HL-60/S4 treated with retinoic acid at 250 ng/mL for 4 days and 3 days (cell line): ENCODE data around the gene AKAP8.
"Not testable (repeated sequence)": the region's sequence is repeated elsewhere in the genome, so short reads cannot be mapped to it uniquely, and the experiment has no call there.

Source experiments
- in situ Hi-C: fragments of 300-500 bp; cut with MboI; formaldehyde crosslinking; loops from 2 replicates; pipeline ENCODE4 v1.7.0; 2022; ENCODE audit warnings: low sequenced_read_pairs

Gene AKAP8

DNA sequence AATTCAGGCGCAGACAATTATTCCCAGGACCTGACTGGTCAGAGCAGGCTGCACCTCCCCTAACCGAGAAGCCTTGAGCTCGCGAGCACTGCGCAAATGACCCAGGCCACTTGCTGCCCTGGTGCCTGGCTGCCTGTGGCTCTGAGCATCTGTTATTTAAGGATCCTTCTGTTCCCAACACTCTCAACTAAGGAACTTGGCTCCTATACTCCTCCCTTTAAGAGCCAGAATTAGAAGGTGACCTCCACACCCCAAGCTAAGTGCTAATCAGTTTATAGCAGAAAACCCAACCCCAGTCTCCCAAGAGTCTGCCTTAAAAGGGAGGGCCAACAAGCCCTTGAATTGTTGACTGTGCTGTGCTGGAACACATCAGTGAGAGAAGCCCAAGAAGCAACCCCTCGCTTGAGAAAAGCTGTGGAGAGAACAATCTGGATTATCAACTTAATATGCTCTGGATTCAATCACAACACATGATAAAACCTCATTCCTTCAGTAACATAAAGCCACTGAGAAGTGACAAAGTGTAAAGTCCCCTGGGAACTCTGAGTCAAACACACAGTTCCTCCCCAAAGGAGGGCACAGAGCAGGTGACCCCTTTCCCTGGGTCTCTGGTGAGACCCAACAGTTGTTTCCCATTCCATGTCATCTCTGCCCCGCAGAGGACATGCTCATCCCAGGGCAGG is 24.7 kb upstream of the AKAP8 start:
- in situ Hi-C loops, result no loop called here

DNA sequence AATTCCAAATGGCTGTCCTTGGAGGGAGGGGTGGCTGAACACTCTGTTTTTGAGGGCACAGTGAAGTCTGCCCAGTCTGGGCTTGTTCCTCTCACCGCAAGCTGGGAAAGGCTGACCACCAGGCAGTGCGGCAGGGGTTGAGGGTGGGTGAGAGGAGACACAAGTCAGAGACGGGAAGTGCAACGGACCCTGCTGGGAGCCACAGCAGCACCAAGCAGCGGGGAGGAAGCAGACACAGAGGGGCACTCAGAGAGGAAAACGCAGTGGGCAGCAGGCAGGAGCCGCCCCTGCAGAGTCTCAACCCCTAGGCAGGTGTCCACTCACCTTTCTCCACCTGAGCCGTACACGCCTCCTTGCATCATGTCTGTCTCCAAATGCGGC is 23.6 kb upstream of the AKAP8 start:
- in situ Hi-C loops, result no loop called here

- in situ Hi-C loops, result no loop called here
Observed at GRCh38 chr19:15402411-15403150, 23.0 kb upstream of the AKAP8 start.

GRCh38 chr19:15401397-15401710 is 21.8 kb upstream of the AKAP8 start:
- in situ Hi-C loops, result no loop called here

GRCh38 chr19:15400521-15401396 is 21.2 kb upstream of the AKAP8 start:
- in situ Hi-C loops, result no loop called here

DNA sequence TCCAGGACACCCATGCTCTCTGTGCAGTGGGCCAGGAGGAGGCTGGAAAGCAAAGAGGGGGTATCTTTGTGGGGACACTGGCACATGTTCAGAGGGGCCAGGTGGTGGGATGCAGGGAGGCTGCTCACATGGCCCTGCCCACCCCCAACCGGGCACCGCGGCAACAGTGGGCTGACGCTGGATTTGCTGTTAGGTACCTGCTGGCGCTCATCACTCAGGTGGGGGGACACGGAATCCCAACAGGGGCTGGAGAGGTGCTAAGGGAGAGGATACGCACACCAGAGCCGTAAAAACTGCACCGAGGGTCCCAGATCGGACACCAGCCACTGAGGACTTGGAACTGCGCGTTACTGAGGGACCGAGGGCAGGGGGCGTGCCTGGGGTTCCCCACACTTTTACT is 20.0 kb upstream of the AKAP8 start:
- in situ Hi-C loops, result no loop called here

- in situ Hi-C loops, result no loop called here
Observed at GRCh38 chr19:15399234-15399515, 19.6 kb upstream of the AKAP8 start.

DNA sequence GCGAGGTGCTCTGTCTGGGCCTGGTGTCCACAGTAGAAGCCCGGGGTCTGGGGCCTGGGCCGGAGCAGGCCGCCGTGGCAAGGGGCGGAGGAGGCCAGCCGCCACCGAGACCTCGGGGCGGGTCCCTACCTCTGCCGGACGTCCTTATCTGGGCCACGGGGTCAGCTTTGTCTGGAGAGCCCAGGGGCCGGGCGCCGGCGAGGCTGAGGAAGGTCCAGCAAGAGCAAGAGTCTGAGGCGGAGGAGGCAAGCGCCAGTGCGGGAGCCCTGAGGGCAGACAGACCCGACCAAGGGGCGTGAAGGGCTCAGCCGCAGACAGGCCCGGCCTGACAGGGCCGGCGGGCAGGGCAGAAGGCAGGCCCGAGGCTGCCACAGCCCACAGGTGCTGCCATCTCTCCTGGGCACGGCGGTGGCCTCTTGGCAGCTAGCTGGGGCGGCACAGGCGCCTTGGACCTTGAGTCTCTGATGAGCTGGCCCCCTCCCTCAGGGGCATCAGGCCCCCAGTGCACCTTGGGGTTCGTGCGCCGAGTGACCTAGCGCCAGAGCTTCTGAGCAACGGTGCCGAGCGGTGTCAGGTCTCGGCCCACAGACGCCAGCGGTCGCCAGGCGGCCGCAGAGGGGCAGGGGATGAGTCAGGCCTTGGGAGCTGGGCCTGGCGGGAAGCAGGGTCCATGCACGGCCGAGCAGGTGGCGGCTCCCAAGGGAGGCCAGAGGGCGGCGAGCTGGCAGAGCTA is 19.1 kb upstream of the AKAP8 start:
- in situ Hi-C loops, result no loop called here

DNA sequence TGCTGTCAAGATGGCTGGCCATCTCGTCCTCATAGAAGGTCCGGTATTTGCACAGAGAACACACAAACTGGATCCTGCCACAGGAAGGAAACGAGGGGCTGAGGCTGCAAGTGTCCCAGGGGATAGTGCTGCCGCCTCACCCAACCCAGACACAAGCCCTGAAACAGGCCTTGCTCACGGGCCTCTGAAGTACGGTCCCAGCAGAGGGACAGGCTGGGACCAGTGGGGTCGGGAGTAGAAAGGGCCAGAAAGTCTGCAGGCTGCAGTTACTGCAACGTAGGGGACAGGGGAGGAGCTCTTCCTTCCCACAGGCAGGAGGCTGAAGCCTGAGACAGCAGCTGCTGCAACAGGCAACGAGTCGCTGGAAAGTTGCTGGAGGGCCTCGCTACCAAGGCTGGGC is 18.2 kb upstream of the AKAP8 start:
- in situ Hi-C loops, result no loop called here

- in situ Hi-C loops, result no loop called here
Observed at GRCh38 chr19:15397236-15397635, 17.6 kb upstream of the AKAP8 start.

- in situ Hi-C loops, result no loop called here
Observed at GRCh38 chr19:15396436-15396835, 16.8 kb upstream of the AKAP8 start.

GRCh38 chr19:15395251-15395650 is 15.7 kb upstream of the AKAP8 start:
- in situ Hi-C loops, result not testable (repeated sequence)

DNA sequence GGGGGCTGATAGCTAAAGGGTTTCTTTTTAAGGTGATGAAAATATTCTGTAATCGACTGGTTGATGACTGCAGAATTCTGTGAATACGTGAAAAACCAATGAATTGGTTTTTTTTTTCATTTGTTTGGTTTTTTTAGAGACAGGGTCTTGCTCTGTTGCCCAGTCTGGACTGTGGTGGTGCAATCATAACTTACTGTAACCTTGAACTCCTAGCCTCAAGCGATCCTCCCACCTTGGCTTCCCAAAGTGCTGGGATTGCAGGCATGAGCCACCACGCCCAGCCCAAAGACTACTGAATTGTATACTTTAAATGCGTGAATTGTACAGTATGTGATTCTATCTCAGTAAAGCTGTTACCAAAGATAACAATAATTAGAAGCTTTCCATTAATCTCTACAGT is 14.8 kb upstream of the AKAP8 start:
- in situ Hi-C loops, result no loop called here

- in situ Hi-C loops, result no loop called here
Observed at GRCh38 chr19:15393963-15394362, 14.4 kb upstream of the AKAP8 start.

GRCh38 chr19:15390814-15391213 is 11.2 kb upstream of the AKAP8 start:
- in situ Hi-C loops, result no loop called here

DNA sequence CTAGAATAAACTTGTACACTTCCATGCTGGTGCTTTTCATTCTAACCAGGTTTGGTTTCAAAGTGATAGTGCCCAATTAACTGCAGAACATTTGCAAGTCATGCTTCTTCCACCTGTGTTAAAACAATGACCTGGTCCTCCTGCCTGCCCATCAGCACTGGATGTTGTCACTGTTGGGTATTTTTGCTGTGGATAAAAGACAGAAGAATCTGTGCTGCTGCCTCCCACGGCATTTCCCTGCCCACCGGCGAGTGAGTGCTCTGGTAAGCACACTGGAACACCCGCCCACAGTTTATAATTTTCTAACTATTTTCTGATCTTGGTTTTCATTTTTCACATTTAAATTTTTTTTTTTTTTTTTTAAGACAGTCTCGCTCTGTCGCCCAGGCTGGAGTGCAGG is 2.3 kb upstream of the AKAP8 start:
- in situ Hi-C loops, result no loop called here

DNA sequence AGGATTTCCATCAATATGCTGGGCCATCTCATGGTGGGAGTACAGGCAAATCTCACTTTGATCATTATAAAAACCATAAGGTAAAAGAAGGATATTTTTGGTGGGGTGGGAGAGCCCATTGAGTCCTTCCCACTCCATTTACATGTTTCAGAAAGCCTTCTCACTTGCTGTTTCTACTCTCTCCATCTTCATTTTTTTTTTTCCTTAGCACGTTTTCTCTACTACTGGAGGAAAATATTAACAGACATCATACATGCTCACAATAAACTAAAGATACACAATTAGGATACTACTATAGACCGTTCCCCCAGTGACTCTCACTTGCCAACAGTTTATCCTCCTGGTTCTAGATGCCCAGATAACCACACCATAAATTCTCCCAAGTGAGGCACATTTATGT is 1.8 kb upstream of the AKAP8 start:
- in situ Hi-C loops, result no loop called here

GRCh38 chr19:15379999-15380647 is 536 bp upstream of the AKAP8 start:
- in situ Hi-C loops, result no loop called here

DNA sequence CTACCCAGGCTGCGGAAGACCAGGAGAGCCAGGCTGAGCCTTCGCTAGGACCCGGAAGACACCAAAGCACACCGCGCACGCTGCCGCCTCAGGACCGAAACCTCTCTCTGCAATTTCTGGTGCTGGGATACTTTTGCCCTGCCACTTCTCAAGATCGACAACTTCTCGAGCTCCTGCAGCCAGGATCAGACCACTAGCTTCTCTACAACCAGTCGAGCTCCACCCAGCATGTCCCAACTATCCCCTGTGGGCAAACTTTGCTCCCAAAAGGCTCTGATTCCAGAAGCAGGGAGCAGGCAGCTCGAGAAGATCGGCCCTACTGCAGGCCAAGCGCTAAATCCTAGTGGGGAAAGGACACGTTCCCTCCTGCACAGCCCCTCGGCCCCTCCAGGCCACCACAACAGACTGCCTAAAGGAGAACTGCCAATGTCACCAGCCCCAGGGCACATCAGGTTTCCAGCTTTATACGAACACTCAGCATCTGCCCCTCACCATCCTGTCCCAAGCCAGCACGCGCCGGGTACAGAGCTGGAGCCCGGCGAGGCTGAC is 979 bp downstream of the AKAP8 start:
- in situ Hi-C loops, result no loop called here

- in situ Hi-C loops, result no loop called here
Observed at GRCh38 chr19:15374796-15375440, 4.7 kb downstream of the AKAP8 start.
